GM21381 (cell line): ENCODE measurements around the gene UBE2E2.
"Not testable (repeated sequence)": the region's sequence is repeated elsewhere in the genome, so short reads cannot be mapped to it uniquely, and the experiment has no call there.

ENCODE experiments used
- ATAC-seq: cut with Tn5 transposase; IDR thresholded peaks from one replicate; pipeline ENCODE4 v1.9.1; 2021; ENCODE audit warnings: mild to moderate bottlenecking, moderate library complexity; ENCODE audit not compliant: unreplicated experiment

The UBE2E2 gene

DNA sequence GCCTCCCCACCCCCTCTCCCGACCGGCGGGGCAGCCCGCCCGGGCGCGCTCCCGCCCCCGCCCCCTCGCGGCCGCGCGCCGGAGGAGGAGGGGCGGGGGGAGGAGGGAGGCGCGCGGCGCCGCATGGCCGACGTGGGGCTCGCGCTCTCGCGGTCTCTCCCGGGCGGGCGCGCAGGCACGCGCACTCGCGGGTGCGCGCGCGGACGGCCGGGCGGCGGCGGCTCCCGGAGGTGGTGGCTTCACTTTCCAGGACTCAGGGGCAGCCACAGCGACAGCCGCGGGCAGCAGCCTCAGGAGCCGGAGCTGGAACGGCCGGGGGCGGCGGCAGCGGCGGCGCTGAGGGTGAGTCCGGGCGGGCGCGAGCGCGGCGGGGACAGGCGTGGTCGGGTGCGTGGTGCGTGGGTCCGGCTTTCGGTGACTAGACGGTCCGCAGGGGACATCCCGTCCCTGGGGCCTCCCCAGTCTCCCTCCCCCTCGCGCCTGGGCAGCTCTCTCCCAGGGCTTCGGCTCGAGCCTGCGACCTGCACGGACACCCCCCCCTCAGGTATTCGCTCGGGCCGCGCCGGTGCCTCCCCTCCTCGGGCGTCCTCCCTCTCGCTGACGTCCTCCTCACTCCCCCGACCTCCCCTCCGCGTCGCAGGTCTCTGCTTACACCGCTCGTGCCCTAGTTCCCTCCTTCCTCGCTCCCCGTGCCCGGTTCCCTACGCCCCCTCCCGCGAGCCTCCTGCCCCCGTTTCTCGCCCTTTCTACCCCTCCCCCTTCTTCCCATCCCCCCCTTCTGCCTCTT lies at the start of gene UBE2E2:
TSS of gene UBE2E2 (plus strand) at position 407 of the 787 bp plus-strand sequence.
- peak; percentile 60 for ATAC-seq

DNA sequence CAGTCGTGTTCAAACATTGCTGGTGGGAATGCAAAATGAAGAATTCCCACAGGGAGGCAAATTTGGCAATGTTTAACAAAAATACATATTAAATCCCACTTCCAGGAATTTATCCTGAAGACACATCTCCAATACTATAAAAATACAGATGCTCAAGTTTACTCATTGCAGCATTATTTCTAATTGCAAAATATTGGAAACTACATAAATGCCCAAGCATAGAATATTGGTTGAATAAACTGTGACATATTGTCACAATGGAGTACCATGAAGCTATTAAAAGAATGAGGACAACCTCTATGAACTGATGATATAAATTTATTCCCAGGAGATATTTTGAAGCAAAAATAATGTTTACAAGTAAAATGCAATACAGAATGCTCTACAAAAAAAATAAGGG lies 49.7 kb upstream of the UBE2E2 start:
- no peak for ATAC-seq

DNA sequence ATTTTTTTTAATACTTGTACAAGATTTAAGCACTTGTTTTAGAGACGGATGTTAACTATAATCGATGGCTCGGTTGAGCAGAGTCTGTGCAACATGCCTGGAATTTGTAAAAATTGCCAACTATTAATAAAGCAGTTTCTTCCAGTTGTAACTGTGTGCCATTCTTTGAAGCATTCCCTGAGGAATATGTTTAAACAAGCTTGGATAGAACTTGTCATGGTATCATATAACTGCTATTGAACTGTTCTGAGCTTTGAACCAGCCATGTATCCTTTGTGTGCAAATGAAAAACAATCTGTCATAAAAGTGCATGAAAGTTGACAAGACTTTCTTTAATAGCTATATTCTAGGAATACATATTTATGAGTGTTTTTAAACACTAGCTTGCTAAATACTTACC lies 45.8 kb upstream of the UBE2E2 start:
- no peak for ATAC-seq

DNA sequence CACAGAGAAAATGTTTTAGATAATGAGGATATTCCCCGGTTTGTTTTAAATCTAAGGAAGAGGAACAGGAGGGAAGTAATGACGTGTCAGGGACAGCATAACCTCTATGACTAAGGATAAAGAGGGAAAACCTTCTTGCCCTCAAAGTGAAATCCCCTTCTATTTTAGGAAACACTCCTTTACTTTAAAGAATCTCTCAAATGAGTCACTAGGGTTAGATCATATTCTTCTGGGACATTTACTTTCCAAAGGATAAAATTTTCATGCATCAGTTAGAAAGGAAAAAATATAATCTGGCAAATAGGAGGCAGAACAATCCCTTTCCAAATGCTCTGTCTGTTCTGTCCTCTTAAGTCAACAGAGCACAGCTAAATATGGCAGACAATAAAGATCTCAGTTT lies 43.2 kb upstream of the UBE2E2 start:
- ATAC-seq: no peak

GRCh38 chr3:23161308-23161707 lies 41.8 kb upstream of the UBE2E2 start:
- no peak for ATAC-seq

DNA sequence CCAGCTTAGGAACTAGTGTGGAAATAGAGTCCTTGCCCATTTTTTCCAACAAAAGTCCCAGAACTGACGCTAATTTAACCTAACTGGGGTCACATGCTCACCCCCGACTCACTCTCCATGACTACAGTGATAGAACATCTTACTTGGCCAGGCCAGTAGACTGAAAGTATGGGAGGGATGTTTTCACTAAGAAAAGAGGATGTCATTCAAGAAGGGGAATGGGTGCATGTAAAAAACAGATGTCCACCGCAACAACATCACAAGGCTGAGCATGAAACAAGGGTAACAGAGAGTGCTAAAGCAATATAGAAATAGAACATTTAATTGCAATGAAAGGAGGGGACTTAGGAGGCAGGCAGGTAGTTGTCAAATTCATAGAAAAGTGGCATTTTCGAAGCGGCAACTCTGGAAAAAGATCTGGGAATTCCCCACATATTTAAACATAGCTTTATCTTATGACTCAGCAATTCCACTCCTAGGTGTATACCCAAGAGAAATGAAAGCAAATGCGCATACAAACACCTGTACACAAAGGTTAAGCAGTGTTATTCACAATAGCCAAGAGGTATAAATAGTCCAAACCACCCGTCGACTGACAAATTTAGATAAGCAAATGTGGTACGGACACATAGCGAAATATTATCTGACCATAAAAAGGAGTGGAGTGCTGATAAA lies 41.1 kb upstream of the UBE2E2 start:
- ATAC-seq: peak; percentile 51

- ATAC-seq: peak; percentile 53
Measured at GRCh38 chr3:23162934-23163333, 40.2 kb upstream of the UBE2E2 start.

DNA sequence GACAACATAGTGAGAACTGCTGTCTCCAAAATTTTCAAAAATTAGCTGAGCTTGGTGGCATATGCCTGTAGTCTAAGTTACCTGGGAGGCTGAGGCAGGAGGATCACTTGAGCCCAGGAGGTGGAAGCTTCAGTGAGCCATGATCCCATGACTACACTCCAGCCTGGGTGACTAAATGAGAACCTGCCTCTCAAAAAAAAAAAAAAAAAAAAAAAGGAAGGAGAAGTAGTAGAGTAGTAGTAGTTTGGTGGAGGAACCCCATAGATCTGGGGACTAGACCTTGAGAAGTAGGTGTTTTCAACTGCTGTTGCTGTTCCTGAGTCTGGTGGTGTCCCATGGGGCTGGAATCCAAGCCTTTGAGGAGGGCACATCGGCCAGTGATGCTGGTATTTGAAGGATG lies 38.4 kb upstream of the UBE2E2 start:
- ATAC-seq: no peak

DNA sequence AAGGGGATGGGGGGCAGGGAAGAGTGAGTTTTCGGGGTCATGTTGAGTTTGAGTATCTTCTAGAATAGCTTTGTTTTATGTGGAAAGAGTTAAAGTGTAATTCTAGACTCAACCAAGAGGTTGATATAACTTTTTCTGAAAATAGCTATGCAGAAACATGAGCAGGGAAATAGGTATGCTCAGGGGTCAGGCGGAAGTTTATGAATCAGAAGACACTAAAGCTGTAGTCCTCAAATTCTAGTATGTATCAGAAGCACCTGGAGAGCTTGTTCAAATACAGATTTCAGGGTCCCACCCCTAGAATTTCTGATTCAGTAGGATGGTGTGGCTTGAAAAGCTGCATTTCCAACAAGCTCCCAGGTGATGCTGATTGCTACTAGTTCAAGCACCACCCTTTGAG lies 37.6 kb upstream of the UBE2E2 start:
- ATAC-seq: no peak

GRCh38 chr3:23166276-23166675 lies 36.9 kb upstream of the UBE2E2 start:
- no peak for ATAC-seq

GRCh38 chr3:23166845-23167244 lies 36.3 kb upstream of the UBE2E2 start:
- ATAC-seq: no peak

DNA sequence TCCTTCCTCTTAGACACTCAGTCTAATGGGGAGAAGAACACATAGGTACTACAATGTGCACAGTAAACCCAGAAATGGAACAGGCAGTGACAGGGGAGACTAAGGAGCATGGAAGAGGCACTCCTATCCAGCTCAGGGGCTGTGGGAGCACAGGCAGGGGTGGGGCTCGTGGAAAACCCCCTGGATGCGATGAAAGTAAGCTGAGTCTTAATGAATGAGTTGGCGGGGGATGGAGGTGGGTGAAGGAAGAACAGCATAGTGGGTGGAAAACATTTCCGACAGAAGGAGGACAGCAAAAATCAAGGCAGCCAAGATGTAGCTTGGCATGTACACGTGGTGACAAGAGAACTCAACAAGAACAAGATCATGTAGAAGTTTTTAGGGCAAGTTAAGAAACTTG lies 33.6 kb upstream of the UBE2E2 start:
- ATAC-seq: no peak

DNA sequence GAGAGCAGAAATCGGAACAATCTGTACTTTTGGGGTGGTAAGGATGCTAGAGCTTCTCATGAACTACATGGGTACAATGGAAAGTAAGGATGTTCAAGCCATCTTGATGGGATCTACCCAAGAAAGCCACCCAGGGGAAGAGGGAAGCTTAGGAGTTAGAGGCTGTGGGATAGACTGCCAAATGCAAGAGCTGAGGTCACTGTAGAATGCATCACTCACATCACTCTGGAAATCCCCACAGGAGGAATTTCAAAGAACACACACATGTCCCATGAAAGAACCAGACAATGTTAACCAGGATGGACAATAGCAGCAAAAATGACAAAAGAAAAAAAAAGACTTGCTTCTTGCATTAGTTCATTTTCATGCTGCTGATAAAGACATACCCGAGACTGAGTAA lies 32.8 kb upstream of the UBE2E2 start:
- no peak for ATAC-seq

GRCh38 chr3:23172059-23172458 lies 31.1 kb upstream of the UBE2E2 start:
- no peak for ATAC-seq

GRCh38 chr3:23174426-23175039 lies 28.6 kb upstream of the UBE2E2 start:
- no peak for ATAC-seq

DNA sequence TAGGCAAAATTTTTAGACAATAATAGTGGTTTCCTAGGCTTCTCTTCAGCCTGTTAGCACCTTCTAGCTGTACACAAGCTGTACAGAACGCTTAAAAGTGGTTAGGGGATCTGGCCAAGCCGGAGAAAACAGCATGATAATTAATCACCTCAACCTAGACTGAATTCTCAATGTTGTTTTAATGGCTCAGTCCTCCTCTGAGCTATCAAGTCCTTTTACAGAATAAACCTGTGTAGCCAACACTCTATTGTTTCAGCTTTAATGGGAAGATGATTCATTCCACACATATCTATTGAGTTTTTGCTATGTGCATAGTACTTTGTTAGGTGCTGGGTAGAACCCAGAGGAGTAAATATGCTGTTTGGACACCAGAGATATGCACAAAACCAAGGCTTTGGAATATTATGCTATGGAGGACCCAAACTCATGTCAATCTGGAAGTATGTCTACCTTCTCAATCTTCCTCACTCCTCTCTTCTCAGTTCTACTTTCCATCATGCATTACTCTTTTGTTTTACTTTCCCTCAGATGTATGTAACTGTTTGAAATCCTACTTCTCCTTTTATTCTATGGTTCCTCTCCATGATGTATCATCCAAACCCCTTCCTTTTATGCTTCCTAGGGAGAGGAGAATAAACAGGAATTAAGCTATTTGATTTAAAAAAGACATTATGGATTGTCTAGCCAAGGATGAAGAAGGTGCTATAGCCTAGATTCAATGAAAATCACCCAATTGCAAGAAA lies 27.6 kb upstream of the UBE2E2 start:
- no peak for ATAC-seq

- ATAC-seq: not testable (repeated sequence)
Measured at GRCh38 chr3:23176839-23177238, 26.3 kb upstream of the UBE2E2 start.

DNA sequence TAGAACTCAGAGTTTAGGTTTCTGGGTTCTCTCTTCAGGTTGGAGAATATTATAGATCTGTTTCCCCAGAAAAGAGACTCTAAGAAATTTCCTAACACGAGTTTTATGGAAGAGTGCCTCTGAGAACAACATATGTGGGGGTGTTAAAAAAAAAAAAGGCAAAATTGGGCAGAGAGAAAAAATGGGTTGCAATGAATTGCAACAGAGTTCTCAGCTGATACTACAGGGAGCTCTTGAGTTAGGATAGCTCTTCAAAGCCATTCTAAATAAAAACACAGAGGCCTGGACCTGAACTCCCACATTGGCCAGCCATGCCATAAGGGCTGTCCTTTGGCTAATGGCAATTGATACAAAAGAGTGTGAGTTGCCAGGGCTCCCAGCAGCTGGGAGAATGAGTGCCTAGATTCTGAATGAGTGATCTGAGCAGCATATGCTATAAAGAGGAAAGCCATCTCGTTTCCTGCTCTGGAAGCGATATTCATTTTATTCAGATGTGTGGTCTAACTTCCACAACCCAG lies 20.1 kb upstream of the UBE2E2 start:
- ATAC-seq: no peak

- ATAC-seq: no peak
Measured at GRCh38 chr3:23183731-23184130, 19.4 kb upstream of the UBE2E2 start.

DNA sequence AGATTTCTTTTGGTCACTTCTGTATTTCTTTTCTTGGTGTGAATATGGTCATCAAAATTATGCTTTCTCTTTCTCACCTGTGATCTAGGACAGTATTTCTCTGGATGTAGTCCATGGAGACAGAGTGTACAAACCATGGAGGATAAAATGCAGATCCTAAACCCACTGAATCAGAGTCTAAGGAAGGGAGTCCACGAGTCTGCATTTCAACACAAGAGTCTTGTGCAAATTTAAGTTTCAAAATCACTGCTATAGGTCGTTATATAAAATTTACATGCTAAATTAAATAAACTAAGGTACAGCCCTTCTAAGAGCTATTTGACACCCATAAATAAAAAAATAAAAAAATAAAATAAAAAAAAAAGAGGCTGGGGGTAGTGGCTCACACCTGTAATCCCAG lies 17.3 kb upstream of the UBE2E2 start:
- ATAC-seq: no peak

DNA sequence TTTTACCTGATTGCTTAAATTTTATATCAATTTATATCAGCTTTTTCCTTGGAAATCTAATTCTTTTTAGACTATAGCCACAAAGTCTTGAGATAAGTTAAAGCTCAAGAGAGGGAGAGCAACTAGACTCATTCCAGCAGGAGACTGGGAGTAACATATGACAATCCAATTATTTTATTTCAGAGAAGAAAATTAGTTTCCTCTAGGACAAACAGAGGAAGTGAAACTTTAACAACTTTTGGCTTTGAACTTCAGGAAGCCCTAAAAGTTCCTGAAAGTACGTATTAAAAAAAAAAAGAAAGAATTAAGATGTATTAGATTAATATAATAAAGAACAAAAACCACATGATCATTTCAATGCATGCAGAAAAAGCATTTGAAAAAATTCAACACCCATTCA lies 13.9 kb upstream of the UBE2E2 start:
- ATAC-seq: no peak
